ENCODE data around the gene HSPA1A. TPM values are rescaled to one million over a fixed set of nuclear protein-coding genes. Genes with fewer than 3 reads are reported as not detected.

The HSPA1A gene
- total RNA-seq, 1 donor from 2014 or later = 56.6 TPM

DNA sequence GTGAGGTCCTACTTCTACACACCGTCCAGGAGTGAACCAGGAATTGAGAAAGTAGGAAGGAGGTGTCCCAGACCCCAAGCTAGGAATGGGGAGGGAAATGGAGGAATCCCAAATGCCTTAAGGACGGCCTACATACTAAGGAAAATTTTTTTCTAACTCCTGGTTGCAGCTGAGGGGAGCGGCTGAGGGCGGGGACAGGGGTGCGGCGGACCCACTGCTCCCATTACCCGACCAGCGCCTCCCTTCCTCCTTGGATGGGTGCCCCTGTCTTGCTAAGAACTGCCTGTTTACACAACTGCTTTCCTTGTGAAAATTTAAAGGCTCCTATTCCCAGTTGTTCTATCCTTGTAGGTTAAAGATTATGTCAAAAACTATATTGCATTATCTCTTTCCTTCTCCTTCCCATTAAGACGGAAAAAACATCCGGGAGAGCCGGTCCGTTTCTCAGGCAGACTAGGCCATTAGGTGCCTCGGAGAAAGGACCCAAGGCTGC is 11.5 kb downstream of the HSPA1A start:
- H3K27ac Mint-ChIP-seq = peak overlapping the region; percentile 97
- H3K9me3 Mint-ChIP-seq (ENCODE audit: low read depth) = no peaks in the 10 kb centered on the region
- H3K4me3 Mint-ChIP-seq (ENCODE audit: low read depth) = peak overlapping the region; percentile 91
- no peaks in the 10 kb centered on the region for H3K27me3 Mint-ChIP-seq
- DNase-seq (ENCODE audit: low spot score, unreplicated experiment) = no peak
- H3K4me1 Mint-ChIP-seq (ENCODE audit: low read depth) = peaks cover 44% of the 10 kb centered on the region
- no peaks in the 10 kb centered on the region for H3K36me3 Mint-ChIP-seq (ENCODE audit: insufficient read depth)
- TF ChIP-seq, protein P1, sequence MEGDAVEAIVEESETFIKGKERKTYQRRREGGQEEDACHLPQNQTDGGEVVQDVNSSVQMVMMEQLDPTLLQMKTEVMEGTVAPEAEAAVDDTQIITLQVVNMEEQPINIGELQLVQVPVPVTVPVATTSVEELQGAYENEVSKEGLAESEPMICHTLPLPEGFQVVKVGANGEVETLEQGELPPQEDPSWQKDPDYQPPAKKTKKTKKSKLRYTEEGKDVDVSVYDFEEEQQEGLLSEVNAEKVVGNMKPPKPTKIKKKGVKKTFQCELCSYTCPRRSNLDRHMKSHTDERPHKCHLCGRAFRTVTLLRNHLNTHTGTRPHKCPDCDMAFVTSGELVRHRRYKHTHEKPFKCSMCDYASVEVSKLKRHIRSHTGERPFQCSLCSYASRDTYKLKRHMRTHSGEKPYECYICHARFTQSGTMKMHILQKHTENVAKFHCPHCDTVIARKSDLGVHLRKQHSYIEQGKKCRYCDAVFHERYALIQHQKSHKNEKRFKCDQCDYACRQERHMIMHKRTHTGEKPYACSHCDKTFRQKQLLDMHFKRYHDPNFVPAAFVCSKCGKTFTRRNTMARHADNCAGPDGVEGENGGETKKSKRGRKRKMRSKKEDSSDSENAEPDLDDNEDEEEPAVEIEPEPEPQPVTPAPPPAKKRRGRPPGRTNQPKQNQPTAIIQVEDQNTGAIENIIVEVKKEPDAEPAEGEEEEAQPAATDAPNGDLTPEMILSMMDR (IDR thresholded peaks at IDR 0.05; ENCODE audit: unreplicated experiment) = no peak

DNA sequence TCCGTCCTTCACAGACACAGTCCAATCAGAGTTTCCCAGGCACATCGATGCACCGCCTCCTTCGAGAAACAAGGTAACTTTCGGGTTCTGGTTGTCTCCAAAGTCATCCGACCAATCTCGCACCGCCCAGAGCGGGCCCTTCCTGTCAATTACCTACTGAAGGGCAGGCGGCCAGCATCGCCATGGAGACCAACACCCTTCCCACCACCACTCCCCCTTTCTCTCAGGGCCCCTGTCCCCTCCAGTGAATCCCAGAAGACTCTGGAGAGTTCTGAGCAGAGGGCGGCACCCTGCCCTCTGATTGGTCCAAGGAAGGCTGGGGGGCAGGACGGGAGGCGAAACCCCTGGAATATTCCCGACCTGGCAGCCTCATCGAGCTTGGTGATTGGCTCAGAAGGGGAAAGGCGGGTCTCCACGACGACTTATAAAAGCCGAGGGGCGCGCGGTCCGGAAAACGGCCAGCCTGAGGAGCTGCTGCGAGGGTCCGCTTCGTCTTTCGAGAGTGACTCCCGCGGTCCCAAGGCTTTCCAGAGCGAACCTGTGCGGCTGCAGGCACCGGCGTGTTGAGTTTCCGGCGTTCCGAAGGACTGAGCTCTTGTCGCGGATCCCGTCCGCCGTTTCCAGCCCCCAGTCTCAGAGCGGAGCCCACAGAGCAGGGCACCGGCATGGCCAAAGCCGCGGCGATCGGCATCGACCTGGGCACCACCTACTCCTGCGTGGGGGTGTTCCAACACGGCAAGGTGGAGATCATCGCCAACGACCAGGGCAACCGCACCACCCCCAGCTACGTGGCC is 12.1 kb downstream of the HSPA1A start, which contains the start of gene HSPA1B:
Gene HSPA1B, plus strand, starts transcription at position 453 of the 794 bp plus-strand sequence. Its CDS starts 213 bp downstream, at position 666.
- peak within 1 kb of the TSS; percentile 91 for H3K4me3 Mint-ChIP-seq (ENCODE audit: low read depth)
- DNase-seq (ENCODE audit: low spot score, unreplicated experiment) = peak; percentile 94
- TF ChIP-seq, protein P1 (IDR thresholded peaks at IDR 0.05; ENCODE audit: unreplicated experiment) = no peak
- no peaks in the 10 kb centered on the region for H3K27me3 Mint-ChIP-seq
- peaks cover 39% of the 10 kb centered on the region for H3K4me1 Mint-ChIP-seq (ENCODE audit: low read depth)
- no peaks in the 10 kb centered on the region for H3K36me3 Mint-ChIP-seq (ENCODE audit: insufficient read depth)
- no peaks in the 10 kb centered on the region for H3K9me3 Mint-ChIP-seq (ENCODE audit: low read depth)
- peak within 1 kb of the TSS; percentile 97 for H3K27ac Mint-ChIP-seq

DNA sequence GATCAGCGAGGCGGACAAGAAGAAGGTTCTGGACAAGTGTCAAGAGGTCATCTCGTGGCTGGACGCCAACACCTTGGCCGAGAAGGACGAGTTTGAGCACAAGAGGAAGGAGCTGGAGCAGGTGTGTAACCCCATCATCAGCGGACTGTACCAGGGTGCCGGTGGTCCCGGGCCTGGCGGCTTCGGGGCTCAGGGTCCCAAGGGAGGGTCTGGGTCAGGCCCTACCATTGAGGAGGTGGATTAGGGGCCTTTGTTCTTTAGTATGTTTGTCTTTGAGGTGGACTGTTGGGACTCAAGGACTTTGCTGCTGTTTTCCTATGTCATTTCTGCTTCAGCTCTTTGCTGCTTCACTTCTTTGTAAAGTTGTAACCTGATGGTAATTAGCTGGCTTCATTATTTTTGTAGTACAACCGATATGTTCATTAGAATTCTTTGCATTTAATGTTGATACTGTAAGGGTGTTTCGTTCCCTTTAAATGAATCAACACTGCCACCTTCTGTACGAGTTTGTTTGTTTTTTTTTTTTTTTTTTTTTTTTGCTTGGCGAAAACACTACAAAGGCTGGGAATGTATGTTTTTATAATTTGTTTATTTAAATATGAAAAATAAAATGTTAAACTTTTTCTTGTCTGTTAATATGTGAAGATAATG is 14.4 kb downstream of the HSPA1A start:
- Mint-ChIP-seq H3K27me3 (no peaks in the 10 kb centered on the region), H3K4me1 (ENCODE audit: low read depth) (peaks cover 32% of the 10 kb centered on the region), H3K9me3 (ENCODE audit: low read depth) (no peaks in the 10 kb centered on the region), H3K4me3 (ENCODE audit: low read depth) (peak overlapping the region; percentile 94), H3K36me3 (ENCODE audit: insufficient read depth) (peaks cover under 1% of the 10 kb centered on the region), H3K27ac (peak overlapping the region; percentile 90)
- no peak for DNase-seq (ENCODE audit: low spot score, unreplicated experiment)
- TF ChIP-seq, protein P1 (IDR thresholded peaks at IDR 0.05; ENCODE audit: unreplicated experiment) = peak; percentile 62

DNA sequence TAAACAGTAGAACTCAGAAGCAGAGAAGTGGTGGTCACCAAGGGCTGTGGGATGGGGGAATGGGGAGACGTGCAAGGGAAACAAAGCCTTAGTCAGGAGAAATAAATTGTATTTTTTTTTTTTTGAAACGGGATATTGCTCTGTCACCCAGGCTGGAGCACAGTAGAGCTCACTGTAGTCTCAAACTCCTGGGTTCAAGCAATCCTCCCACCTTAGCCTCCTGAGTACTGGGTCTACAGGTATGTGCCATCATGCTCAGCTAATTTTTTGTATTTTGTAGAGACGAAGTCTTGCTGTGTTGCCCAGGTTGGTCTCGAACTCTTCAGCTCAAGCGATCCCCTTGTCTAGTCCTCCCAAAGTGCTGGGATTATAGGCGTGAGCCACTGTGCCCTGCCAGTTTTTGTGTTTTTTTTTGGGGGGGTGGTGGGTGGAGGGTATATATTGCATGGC is 15.6 kb downstream of the HSPA1A start:
- peaks cover 5% of the 10 kb centered on the region for H3K36me3 Mint-ChIP-seq (ENCODE audit: insufficient read depth)
- TF ChIP-seq, protein P1 (IDR thresholded peaks at IDR 0.05; ENCODE audit: unreplicated experiment) = no peak
- H3K27ac Mint-ChIP-seq = peak overlapping the region; percentile 90
- peak overlapping the region; percentile 94 for H3K4me3 Mint-ChIP-seq (ENCODE audit: low read depth)
- H3K27me3 Mint-ChIP-seq = no peaks in the 10 kb centered on the region
- H3K9me3 Mint-ChIP-seq (ENCODE audit: low read depth) = no peaks in the 10 kb centered on the region
- no peak for DNase-seq (ENCODE audit: low spot score, unreplicated experiment)
- H3K4me1 Mint-ChIP-seq (ENCODE audit: low read depth) = peaks cover 27% of the 10 kb centered on the region

All from progenitor cell of endocrine pancreas (in vitro differentiated cells).